Erythroblast (primary cell): ENCODE data around the gene CASR.

Experiments
- GATA1 ChIP-seq: IDR thresholded peaks from 2 replicates; pipeline ENCODE4 v1.6.1; 2011; ENCODE audit warnings: low read depth, mild to moderate bottlenecking, control low read depth, low read length, moderate library complexity
- POLR2A ChIP-seq: IDR thresholded peaks from 2 replicates; pipeline ENCODE4 v1.6.1; 2011; ENCODE audit warnings: mild to moderate bottlenecking, low read length

DNA sequence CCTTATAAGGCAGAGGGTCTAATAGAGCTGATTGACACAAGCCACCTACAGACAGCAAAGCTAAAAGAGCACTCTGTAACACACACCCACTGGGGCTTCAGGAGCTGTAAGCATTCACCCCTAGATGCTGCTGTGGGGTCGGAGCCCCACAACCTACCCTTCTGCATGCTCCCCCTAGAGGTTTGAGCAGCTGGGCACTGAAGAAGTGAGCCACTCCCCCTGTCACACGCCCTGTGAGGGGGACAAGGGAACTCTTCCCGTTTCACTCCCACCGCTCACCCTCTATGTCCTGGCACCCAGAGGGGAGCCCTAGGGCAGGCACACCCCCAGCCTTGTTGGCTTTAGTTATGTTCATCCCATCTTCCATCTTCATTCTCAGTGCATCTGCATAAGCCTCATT lies 132.2 kb downstream of the CASR start:
- TF ChIP-seq POLR2A (no peak), GATA1 (no peak)
